Right lobe of liver (tissue), 6 donors: ENCODE results near the gene SLC25A26. TPM values are rescaled to one million over a fixed set of nuclear protein-coding genes. Genes with fewer than 3 reads are reported as not detected.
"Not testable (repeated sequence)": the region's sequence is repeated elsewhere in the genome, so short reads cannot be mapped to it uniquely, and the experiment has no call there.

ENCODE experiments used
- ATAC-seq, 4 donors: fragments of 200-7000 bp; cut with Tn5 transposase; one replicate each; pipeline ENCODE4 v1.9.1; 2020; ENCODE audit warnings: mild to moderate bottlenecking in 4 of 4, moderate library complexity in 4 of 4
- DNase-seq, 3 donors: peaks; one replicate each; pipeline ENCODE4 v3.0.0-alpha.2; 2020
- H3K27ac ChIP-seq, 3 donors: fragments of 200-600 bp; one replicate each; pipeline ENCODE4 v1.8.0; 2022
- H3K27me3 ChIP-seq, 2 donors: fragments of 200-600 bp; one replicate each; pipeline ENCODE4 v1.8.0; 2022
- H3K36me3 ChIP-seq, 4 donors: fragments of 200-600 bp; sonication (generic) in 1 of 4; one replicate each; pipeline versions ENCODE4 v1.5.1 to v1.8.0; 2017 to 2022; ENCODE audit warnings: control low read depth in 1 of 4
- H3K4me1 ChIP-seq, 4 donors: fragments of 200-600 bp; sonication (generic) in 1 of 4; one replicate each; pipeline versions ENCODE4 v1.5.1 to v1.8.0; 2017 to 2022; ENCODE audit warnings: control low read depth in 1 of 4
- H3K4me3 ChIP-seq, 3 donors: fragments of 200-600 bp; one replicate each; pipeline ENCODE4 v1.8.0; 2022
- H3K9me3 ChIP-seq, 4 donors: fragments of 200-600 bp; sonication (generic) in 1 of 4; one replicate each; pipeline versions ENCODE4 v1.5.1 to v1.8.0; 2017 to 2022; ENCODE audit warnings: control low read depth in 1 of 4
- CTCF ChIP-seq, 4 donors: fragments of 200-600 bp in 3 of 4; fragments of 450-650 bp in 1 of 4; IDR thresholded peaks; one replicate each; pipeline versions ENCODE4 v1.5.1 to v1.8.0; 2016 to 2022; ENCODE audit warnings: antibody characterized with exemption in 4 of 4, mild to moderate bottlenecking in 2 of 4
- POLR2A ChIP-seq: fragments of 450-650 bp; IDR thresholded peaks from one replicate; pipeline ENCODE4 v1.6.1; 2017; ENCODE audit warnings: antibody characterized with exemption, mild to moderate bottlenecking
- WGBS: methylation state at CpG from one replicate; pipeline ENCODE4 v1.1.6; 2018; ENCODE audit warnings: low coverage, low lambda C conversion rate; ENCODE audit not compliant: insufficient coverage; ENCODE audit errors: missing lambda C conversion rate; 5-methylcytosine and 5-hydroxymethylcytosine counted together
- intact Hi-C, 2 donors: fragments of 100-400 bp; cut with DNase I; formaldehyde crosslinking; loops; one replicate each; pipeline versions ENCODE4 v1.11.2 to v1.14.1; 2022
- total RNA-seq, 6 experiments: library from RNA; depleted of rRNA in 2 of 6; stranded (reverse); fragments of >200 nt in 2 of 6; fragmentation: NEBNext Ultra II Directional in 3 of 6; extraction: Animal tissue kit (Norgen Biotek cat#: 25700) in 3 of 6; gene quantifications; one replicate each; pipeline versions ENCODE4 v1.1.0 to v1.2.4, GENCODE V29; 2016 to 2023
- donor health status: DM: no; HTN: yes; CAD: no.
- donor health status: DM: no; HTN: no; CAD: no.
- donor health status: DM: no; HTN: no; CAD: no.
- donor health status: DM: no; HTN: yes; CAD: no.
- donor health status: DM: no; HTN: yes; CAD: no.

The SLC25A26 gene
- total RNA-seq, 6 experiments from 2014 or later: 11.2 to 17.4 (median 12.8) TPM

GRCh38 chr3:66297260-66297873 is 76.6 kb downstream of the SLC25A26 start:
- ATAC-seq (peak; percentile 74 to 81 (median 76)), DNase-seq (no peak)
- Histone ChIP-seq H3K9me3 (no peaks in the 10 kb centered on the region), H3K4me3 (no peak overlapping the region), H3K4me1 (peaks cover 0 to 34% (median 3%) of the 10 kb centered on the region in 4 donors), H3K36me3 (no peaks in the 10 kb centered on the region), H3K27me3 (no peaks in the 10 kb centered on the region), H3K27ac (peak overlapping the region in 1 of 3 donors; percentile 20)
- WGBS: 12% methylated on average over 2 of the region's 2 CpGs
- intact Hi-C loops: no loop called here
- no peak for TF ChIP-seq POLR2A
- no peak for TF ChIP-seq CTCF (IDR thresholded peaks at IDR 0.05)

GRCh38 chr3:66297900-66298299 is 77.1 kb downstream of the SLC25A26 start:
- ATAC-seq: peak in 2 of 4 donors; percentile 22 to 26
- no peaks in the 10 kb centered on the region for H3K36me3 ChIP-seq
- intact Hi-C loops: no loop called here

GRCh38 chr3:66298591-66298990 is 77.8 kb downstream of the SLC25A26 start:
- no peaks in the 10 kb centered on the region for H3K9me3 ChIP-seq
- peak overlapping the region in 1 of 3 donors; percentile 20 for H3K27ac ChIP-seq
- 0% methylated on average over 1 of the region's 1 CpG for WGBS
- intact Hi-C loops: no loop called here
- DNase-seq: no peak
- no peaks in the 10 kb centered on the region for H3K27me3 ChIP-seq
- no peak for ATAC-seq
- H3K4me3 ChIP-seq: no peak overlapping the region
- TF ChIP-seq POLR2A (no peak), CTCF (IDR thresholded peaks at IDR 0.05) (no peak)
- H3K36me3 ChIP-seq: no peaks in the 10 kb centered on the region
- peaks cover 0 to 34% (median 3%) of the 10 kb centered on the region in 4 donors for H3K4me1 ChIP-seq

More at GRCh38 chr3:66297900-66298299, 77.1 kb downstream of the SLC25A26 start:
- peak overlapping the region in 1 of 3 donors; percentile 20 for H3K27ac ChIP-seq
- no peak for DNase-seq
- peaks cover 0 to 34% (median 3%) of the 10 kb centered on the region in 4 donors for H3K4me1 ChIP-seq
- no peaks in the 10 kb centered on the region for H3K9me3 ChIP-seq
- H3K27me3 ChIP-seq: no peaks in the 10 kb centered on the region
- WGBS: 64% methylated on average over 2 of the region's 2 CpGs
- H3K4me3 ChIP-seq: no peak overlapping the region
- TF ChIP-seq CTCF (IDR thresholded peaks at IDR 0.05) (no peak), POLR2A (no peak)

GRCh38 chr3:66299085-66299484 is 78.3 kb downstream of the SLC25A26 start:
- 48% methylated on average over 3 of the region's 7 CpGs for WGBS
- H3K36me3 ChIP-seq, H3K9me3 ChIP-seq, DNase-seq, intact Hi-C loops, H3K27me3 ChIP-seq: not testable (repeated sequence)
- peak overlapping the region in 1 of 3 donors; percentile 11 for H3K27ac ChIP-seq
- H3K4me1 ChIP-seq: peaks cover 0 to 34% (median 3%) of the 10 kb centered on the region in 4 donors
- H3K4me3 ChIP-seq: peak overlapping the region in 1 of 3 donors; percentile 6
- peak in 1 of 4 donors; percentile 20 for ATAC-seq

- WGBS: 34% methylated on average over 4 of the region's 4 CpGs
Measured at GRCh38 chr3:66299891-66300290, 79.1 kb downstream of the SLC25A26 start.

More at GRCh38 chr3:66299891-66300290, 79.1 kb downstream of the SLC25A26 start:
- Histone ChIP-seq H3K27ac (no peak overlapping the region), H3K4me1 (peaks cover 0 to 34% (median 3%) of the 10 kb centered on the region in 4 donors), H3K9me3 (no peaks in the 10 kb centered on the region), H3K27me3 (no peaks in the 10 kb centered on the region), H3K4me3 (peak overlapping the region in 1 of 3 donors; percentile 6), H3K36me3 (no peaks in the 10 kb centered on the region)
- TF ChIP-seq POLR2A (no peak), CTCF (IDR thresholded peaks at IDR 0.05) (no peak)
- intact Hi-C loops: no loop called here
- ATAC-seq: peak; percentile 12 to 43 (median 26)
- no peak for DNase-seq
